ENCODE results near the gene RAMP1. TPM values are rescaled to one million over a fixed set of nuclear protein-coding genes. Genes with fewer than 3 reads are reported as not detected.

Gene RAMP1
- total RNA-seq, 1 experiment from 2014 or later, result 0.63 TPM

- peaks cover 9 to 12% of the 10 kb centered on the region in 2 experiments for H3K4me1 Mint-ChIP-seq
- peaks cover 13 to 21% of the 10 kb centered on the region in 2 experiments for H3K9me3 Mint-ChIP-seq
- no peak overlapping the region for H2BK12ac ChIP-seq (ENCODE audit: insufficient read length, low read depth, low read length)
- no peak overlapping the region for H2BK20ac ChIP-seq (ENCODE audit: low read depth, low read length, poor library complexity, severe bottlenecking)
- no peak overlapping the region for H3K18ac ChIP-seq (ENCODE audit: insufficient read length, low read depth, low read length)
- H3K79me2 ChIP-seq (ENCODE audit: insufficient read depth, low read length), result no peaks in the 10 kb centered on the region
- H2BK5ac ChIP-seq (ENCODE audit: insufficient read length, low read length), result no peak overlapping the region
- H3K4me1 ChIP-seq (ENCODE audit: insufficient read depth, low read length), result no peaks in the 10 kb centered on the region; the same call in 1 of the 2 replicates
- no peak overlapping the region for H4K91ac ChIP-seq (ENCODE audit: insufficient read length, low read depth, low read length)
- no peak overlapping the region for H2AK5ac ChIP-seq (ENCODE audit: insufficient read length, low read length)
- no peak for TF ChIP-seq CTCF (conservative IDR thresholded peaks at IDR 0.05)
- peaks cover 2% of the 10 kb centered on the region for H3K27me3 Mint-ChIP-seq (ENCODE audit: low read depth)
- H3K4ac ChIP-seq (ENCODE audit: low read depth, low read length), result no peak overlapping the region
- DNase-seq, result no peak
- no peaks in the 10 kb centered on the region for H3K23me2 ChIP-seq (ENCODE audit: insufficient read length, low read depth, low read length, poor library complexity, severe bottlenecking)
- no peak overlapping the region for H2BK120ac ChIP-seq (ENCODE audit: low read depth, low read length, poor library complexity, severe bottlenecking)
- no peaks in the 10 kb centered on the region for H3K79me1 ChIP-seq (ENCODE audit: insufficient read depth, low read depth, low read length, poor library complexity, severe bottlenecking)
- no peak overlapping the region for H2AFZ ChIP-seq (ENCODE audit: low read length)
- no peaks in the 10 kb centered on the region for H3K27me3 ChIP-seq (ENCODE audit: insufficient read depth, low read length)
- H3K4me3 Mint-ChIP-seq, result no peak overlapping the region
- H4K8ac ChIP-seq (replicated peaks; ENCODE audit: insufficient read length, low read depth, low read length), result no peak overlapping the region
- H3K56ac ChIP-seq (ENCODE audit: insufficient read length, low read depth, low read length), result no peak overlapping the region
- no peak overlapping the region for H3K4me2 ChIP-seq (ENCODE audit: insufficient read depth, insufficient read length, low read length)
- peaks cover 12% of the 10 kb centered on the region for H3K9me3 ChIP-seq (ENCODE audit: control insufficient read depth, low read depth, low read length)
- no peaks in the 10 kb centered on the region for H4K20me1 ChIP-seq (ENCODE audit: control insufficient read depth, insufficient read depth, insufficient read length)
- no peak overlapping the region for H2BK15ac ChIP-seq (ENCODE audit: low read depth, low read length)
- H3K9ac ChIP-seq (ENCODE audit: extremely low read depth, insufficient read length, low read length), result no peak overlapping the region
- no peak overlapping the region for H3K27ac Mint-ChIP-seq
- no peak overlapping the region for H3T11ph ChIP-seq (ENCODE audit: low read length)
- H3K36me3 Mint-ChIP-seq (ENCODE audit: insufficient read depth in 1 of 3, low read depth in 3 of 3), result peaks cover 0 to 15% (median 11%) of the 10 kb centered on the region in 3 experiments; a peak in 5 of 7 replicates
- no peak overlapping the region for H3K14ac ChIP-seq (ENCODE audit: insufficient read depth, low read length)
- H4K5ac ChIP-seq (ENCODE audit: insufficient read length, low read depth, low read length), result no peak overlapping the region
- no peak overlapping the region for H3K23ac ChIP-seq (ENCODE audit: insufficient read length, low read depth, low read length)
- no peak overlapping the region for H3K27ac ChIP-seq (ENCODE audit: insufficient read length, low read depth, low read length)
Observed at GRCh38 chr2:237940828-237941227, 81.4 kb downstream of the RAMP1 start.

All from H9 (cell line).